Psoas muscle (tissue), 8 donors: ENCODE measurements around the gene PHOX2A. TPM values are rescaled to one million over a fixed set of nuclear protein-coding genes. Genes with fewer than 3 reads are reported as not detected.
A peak's percentile ranks its signal among the peaks of the same experiment; 100 is the strongest.

Experiments
- ATAC-seq, 4 donors: fragments of 200-7000 bp; cut with Tn5 transposase; one replicate each; pipeline ENCODE4 v1.9.1; 2020; ENCODE audit warnings: moderate library complexity in 3 of 4, mild to moderate bottlenecking in 2 of 4
- DNase-seq, 2 donors: peaks; one replicate each; pipeline ENCODE4 v3.0.0-alpha.2; 2020
- H3K27ac ChIP-seq: fragments of 200-600 bp; one replicate; pipeline ENCODE4 v1.8.0; 2022
- H3K27me3 ChIP-seq, 3 donors: fragments of 200-600 bp in 1 of 3; one replicate each; pipeline versions ENCODE4 v1.6.1 to v1.8.0; 2013 to 2022; ENCODE audit warnings: low read length in 2 of 3, mild to moderate bottlenecking in 2 of 3, moderate library complexity in 1 of 3; ENCODE audit not compliant: insufficient read depth in 3 of 3
- H3K36me3 ChIP-seq, 2 donors: fragments of 200-600 bp in 1 of 2; one replicate each; pipeline versions ENCODE4 v1.6.1 to v1.8.0; 2013 to 2022; ENCODE audit warnings: low read depth in 1 of 2, mild to moderate bottlenecking in 1 of 2, moderate library complexity in 1 of 2; ENCODE audit not compliant: insufficient read depth in 1 of 2
- H3K4me1 ChIP-seq: fragments of 200-600 bp; one replicate; pipeline ENCODE4 v1.8.0; 2022
- H3K4me3 ChIP-seq: fragments of 200-600 bp; one replicate; pipeline ENCODE4 v1.8.0; 2022; ENCODE audit warnings: mild to moderate bottlenecking
- H3K9me3 ChIP-seq: fragments of 200-600 bp; one replicate; pipeline ENCODE4 v1.8.0; 2022
- CTCF ChIP-seq: fragments of 200-600 bp; IDR thresholded peaks from one replicate; pipeline ENCODE4 v1.8.0; 2022; ENCODE audit warnings: antibody characterized with exemption
- WGBS, 3 donors: extraction: QIAGEN DNeasy Blood & Tissue Kit; methylation state at CpG; one replicate each; pipeline versions ENCODE4 v1.1.6 to v1.1.7; 2013; 5-methylcytosine and 5-hydroxymethylcytosine counted together
- intact Hi-C, 2 donors: fragments of 100-400 bp; cut with DNase I; formaldehyde crosslinking; loops; one replicate each; pipeline versions ENCODE4 v1.11.0 to v1.14.2; 2022
- polyA plus RNA-seq, 3 donors: library from polyadenylated mRNA; stranded (reverse); fragments of 200-250 nt; gene quantifications; one replicate each; pipeline ENCODE4 v1.2.3, GENCODE V29; 2013
- total RNA-seq, 4 donors: library from RNA; stranded (reverse); fragmentation: NEBNext Ultra II Directional in 2 of 4; extraction: Animal tissue kit (Norgen Biotek cat#: 25700) in 2 of 4; gene quantifications; one replicate each; pipeline versions ENCODE4 v1.2.1 to v1.2.4, GENCODE V29; 2021 to 2023
- donor health status: healthy with polysubstance abuse.
- donor health status: DM: no; HTN: no; CAD: no; lungs with moderate emphysema.
- donor health status: Bipolar disorder and iron deficiency.
- donor health status: healthy.
- donor health status: DM: yes; HTN: yes; CAD: no.
- donor health status: DM: no; HTN: no; CAD: no.
- donor health status: DM: no; HTN: no; CAD: no.
- donor health status: DM: yes; HTN: yes; CAD: no.

PHOX2A gene
- total and polyA plus RNA-seq, 7 donors = 0.07 TPM; not detected in 6

GRCh38 chr11:72222106-72222891 is 21.7 kb downstream of the PHOX2A start:
- no peak for TF ChIP-seq CTCF
- intact Hi-C loops = loop anchor here in 1 of 2 donors (5.0 kb wide), 2 partner anchors 110 to 210 kb away; partner anchors contain the start of genes ANAPC15 and CLPB
- peak overlapping the region; percentile 72 for H3K4me3 ChIP-seq
- WGBS, 3 donors = 61 to 68% (median 65%) methylated on average over 6 of the region's 6 CpGs
- H3K27me3 ChIP-seq = no peaks in the 10 kb centered on the region
- DNase-seq (no peak), ATAC-seq (no peak)
- peaks cover 16% of the 10 kb centered on the region for H3K4me1 ChIP-seq
- H3K36me3 ChIP-seq = peaks cover 0 to 6% of the 10 kb centered on the region in 2 donors
- peak overlapping the region; percentile 94 for H3K27ac ChIP-seq
- H3K9me3 ChIP-seq = no peaks in the 10 kb centered on the region

- ATAC-seq (no peak), DNase-seq (no peak)
- intact Hi-C loops = loop anchor here in 1 of 2 donors (5.0 kb wide), 2 partner anchors 109 to 211 kb away; partner anchors contain the start of genes ANAPC15 and CLPB
- H3K27me3 ChIP-seq = no peaks in the 10 kb centered on the region
- no peak for TF ChIP-seq CTCF
- H3K36me3 ChIP-seq = no peaks in the 10 kb centered on the region
- H3K9me3 ChIP-seq = no peaks in the 10 kb centered on the region
- H3K4me1 ChIP-seq = peaks cover 16% of the 10 kb centered on the region
- WGBS, 3 donors = 82 to 92% (median 88%) methylated on average over 7 of the region's 7 CpGs
- no peak overlapping the region for H3K4me3 ChIP-seq
- H3K27ac ChIP-seq = no peak overlapping the region
Observed at GRCh38 chr11:72221386-72222075, 22.4 kb downstream of the PHOX2A start.

- intact Hi-C loops = loop anchor here in 1 of 2 donors (5.0 kb wide), 2 partner anchors 109 to 211 kb away; partner anchors contain the start of genes ANAPC15 and CLPB
- no peaks in the 10 kb centered on the region for H3K9me3 ChIP-seq
- peaks cover 14% of the 10 kb centered on the region for H3K4me1 ChIP-seq
- no peaks in the 10 kb centered on the region for H3K27me3 ChIP-seq
- H3K36me3 ChIP-seq = no peaks in the 10 kb centered on the region
- no peak for TF ChIP-seq CTCF
- 85 to 89% (median 88%) methylated on average over 10 of the region's 10 CpGs for WGBS, 3 donors
- DNase-seq (no peak), ATAC-seq (no peak)
- no peak overlapping the region for H3K27ac ChIP-seq
- H3K4me3 ChIP-seq = no peak overlapping the region
Observed at GRCh38 chr11:72220696-72221363, 23.1 kb downstream of the PHOX2A start.

- H3K27me3 ChIP-seq = no peaks in the 10 kb centered on the region
- H3K9me3 ChIP-seq = no peaks in the 10 kb centered on the region
- TF ChIP-seq CTCF = no peak
- peaks cover 6% of the 10 kb centered on the region for H3K4me1 ChIP-seq
- H3K36me3 ChIP-seq = no peaks in the 10 kb centered on the region
- intact Hi-C loops = no loop called here
- DNase-seq (no peak), ATAC-seq (no peak)
- H3K4me3 ChIP-seq = peak overlapping the region; percentile 22
- H3K27ac ChIP-seq = no peak overlapping the region
- 84 to 93% (median 85%) methylated on average over 5 of the region's 5 CpGs for WGBS, 3 donors
Observed at GRCh38 chr11:72218251-72218745, 25.7 kb downstream of the PHOX2A start.
